Esophagus (tissue), 2 donors: ENCODE results near the gene DENR. TPM values are rescaled to one million over a fixed set of nuclear protein-coding genes. Genes with fewer than 3 reads are reported as not detected.
"Not testable (repeated sequence)": the region's sequence is repeated elsewhere in the genome, so short reads cannot be mapped to it uniquely, and the experiment has no call there.

Source experiments
- H3K27ac ChIP-seq, 2 donors: one replicate each; pipeline ENCODE4 v1.5.1; 2013; ENCODE audit warnings: low read depth in 2 of 2, mild to moderate bottlenecking in 2 of 2, inconsistent platforms in 1 of 2, low read length in 1 of 2, moderate library complexity in 1 of 2
- H3K27me3 ChIP-seq, 2 donors: one replicate each; pipeline ENCODE4 v1.6.1; 2013; ENCODE audit warnings: low read length in 2 of 2, control low read depth in 1 of 2, mild to moderate bottlenecking in 1 of 2; ENCODE audit not compliant: insufficient read depth in 2 of 2, control insufficient read depth in 1 of 2
- H3K36me3 ChIP-seq, 2 donors: one replicate each; pipeline ENCODE4 v1.6.1; 2013; ENCODE audit warnings: low read length in 1 of 2; ENCODE audit not compliant: control insufficient read depth in 2 of 2, insufficient read depth in 2 of 2
- H3K4me1 ChIP-seq, 2 donors: one replicate each; pipeline ENCODE4 v1.6.1; 2013; ENCODE audit warnings: low read length in 1 of 2; ENCODE audit not compliant: control insufficient read depth in 2 of 2, insufficient read depth in 2 of 2
- H3K4me3 ChIP-seq, 2 donors: one replicate each; pipeline ENCODE4 v1.5.1; 2013; ENCODE audit warnings: low read length in 2 of 2, mild to moderate bottlenecking in 2 of 2, low read depth in 1 of 2, moderate library complexity in 1 of 2
- H3K9me3 ChIP-seq, 2 donors: one replicate each; pipeline ENCODE4 v1.6.1; 2013; ENCODE audit warnings: mild to moderate bottlenecking in 2 of 2, low read depth in 1 of 2, low read length in 1 of 2, moderate library complexity in 1 of 2; ENCODE audit not compliant: control insufficient read depth in 2 of 2, insufficient read depth in 1 of 2
- WGBS, 2 donors: extraction: QIAGEN DNeasy Blood & Tissue Kit; methylation state at CpG; one replicate each; pipeline ENCODE4 v1.1.7; 2013; 5-methylcytosine and 5-hydroxymethylcytosine counted together
- polyA plus RNA-seq, 2 donors: library from polyadenylated mRNA; stranded (reverse); fragments of 200-250 nt; gene quantifications; one replicate each; pipeline ENCODE4 v1.2.3, GENCODE V29; 2013
- donor health status: healthy with polysubstance abuse.
- donor health status: Bipolar disorder and iron deficiency.

DENR gene
- polyA plus RNA-seq, 2 donors = 24.2 to 27.6 TPM

GRCh38 chr12:122785503-122785902 is 32.9 kb downstream of the DENR start:
- Histone ChIP-seq H3K27me3 (no peaks in the 10 kb centered on the region), H3K27ac (no peak overlapping the region), H3K4me1 (no peaks in the 10 kb centered on the region), H3K36me3 (no peaks in the 10 kb centered on the region), H3K4me3 (no peak overlapping the region), H3K9me3 (no peaks in the 10 kb centered on the region)
- 83 to 85% methylated on average over 7 of the region's 7 CpGs for WGBS, 2 donors

- no peak overlapping the region for H3K4me3 ChIP-seq
- WGBS, 2 donors = 54 to 68% methylated on average over 4 of the region's 4 CpGs
- no peak overlapping the region for H3K27ac ChIP-seq
- H3K27me3 ChIP-seq = no peaks in the 10 kb centered on the region
- no peaks in the 10 kb centered on the region for H3K9me3 ChIP-seq
- no peaks in the 10 kb centered on the region for H3K36me3 ChIP-seq
- no peaks in the 10 kb centered on the region for H3K4me1 ChIP-seq
Observed at GRCh38 chr12:122788387-122788786, 35.8 kb downstream of the DENR start.

GRCh38 chr12:122789637-122790036 is 37.0 kb downstream of the DENR start:
- H3K27ac ChIP-seq = no peak overlapping the region
- H3K9me3 ChIP-seq = no peaks in the 10 kb centered on the region
- 82 to 88% methylated on average over 5 of the region's 5 CpGs for WGBS, 2 donors
- H3K27me3 ChIP-seq = no peaks in the 10 kb centered on the region
- no peak overlapping the region for H3K4me3 ChIP-seq
- no peaks in the 10 kb centered on the region for H3K36me3 ChIP-seq
- no peaks in the 10 kb centered on the region for H3K4me1 ChIP-seq

GRCh38 chr12:122790393-122791075 is 37.9 kb downstream of the DENR start:
- no peaks in the 10 kb centered on the region for H3K4me1 ChIP-seq
- 56 to 70% methylated on average over 5 of the region's 5 CpGs for WGBS, 2 donors
- H3K27ac ChIP-seq = no peak overlapping the region
- H3K9me3 ChIP-seq = no peaks in the 10 kb centered on the region
- H3K27me3 ChIP-seq = no peaks in the 10 kb centered on the region
- H3K36me3 ChIP-seq = no peaks in the 10 kb centered on the region
- no peak overlapping the region for H3K4me3 ChIP-seq

- H3K36me3 ChIP-seq = no peaks in the 10 kb centered on the region
- H3K9me3 ChIP-seq = no peaks in the 10 kb centered on the region
- H3K4me3 ChIP-seq = no peak overlapping the region
- no peaks in the 10 kb centered on the region for H3K4me1 ChIP-seq
- H3K27me3 ChIP-seq = no peaks in the 10 kb centered on the region
- 14 to 16% methylated on average over 10 of the region's 10 CpGs for WGBS, 2 donors
- H3K27ac ChIP-seq = no peak overlapping the region
Observed at GRCh38 chr12:122793685-122794106, 41.1 kb downstream of the DENR start.

GRCh38 chr12:122795807-122796206 is 43.2 kb downstream of the DENR start:
- Histone ChIP-seq H3K4me1 (no peaks in the 10 kb centered on the region), H3K4me3 (no peak overlapping the region), H3K27me3 (no peaks in the 10 kb centered on the region), H3K27ac (no peak overlapping the region), H3K36me3 (no peaks in the 10 kb centered on the region), H3K9me3 (no peaks in the 10 kb centered on the region)
- 56 to 66% methylated on average over 4 of the region's 4 CpGs for WGBS, 2 donors

GRCh38 chr12:122799641-122800243 is 47.1 kb downstream of the DENR start:
- no peaks in the 10 kb centered on the region for H3K9me3 ChIP-seq
- H3K4me1 ChIP-seq = no peaks in the 10 kb centered on the region
- H3K36me3 ChIP-seq = no peaks in the 10 kb centered on the region
- H3K27ac ChIP-seq = no peak overlapping the region
- H3K4me3 ChIP-seq = no peak overlapping the region
- WGBS, 2 donors = 90% methylated on average over 13 of the region's 13 CpGs
- H3K27me3 ChIP-seq = no peaks in the 10 kb centered on the region

GRCh38 chr12:122803937-122804336 is 51.3 kb downstream of the DENR start:
- WGBS, 2 donors = 62 to 74% methylated on average over 7 of the region's 7 CpGs
- H3K4me3 ChIP-seq = no peak overlapping the region
- no peaks in the 10 kb centered on the region for H3K36me3 ChIP-seq
- H3K27me3 ChIP-seq = no peaks in the 10 kb centered on the region
- no peak overlapping the region for H3K27ac ChIP-seq
- H3K9me3 ChIP-seq = no peaks in the 10 kb centered on the region
- no peaks in the 10 kb centered on the region for H3K4me1 ChIP-seq

- not testable (repeated sequence) for H3K4me1 ChIP-seq, H3K27ac ChIP-seq, H3K4me3 ChIP-seq, H3K36me3 ChIP-seq, H3K9me3 ChIP-seq, H3K27me3 ChIP-seq
- WGBS, 2 donors = 90 to 94% methylated on average over 9 of the region's 9 CpGs
Observed at GRCh38 chr12:122804957-122805356, 52.3 kb downstream of the DENR start.

GRCh38 chr12:122807651-122808050 is 55.0 kb downstream of the DENR start:
- Histone ChIP-seq H3K4me3 (no peak overlapping the region), H3K36me3 (no peaks in the 10 kb centered on the region), H3K27ac (no peak overlapping the region), H3K27me3 (no peaks in the 10 kb centered on the region), H3K9me3 (no peaks in the 10 kb centered on the region), H3K4me1 (no peaks in the 10 kb centered on the region)
- 65 to 82% methylated on average over 1 of the region's 1 CpG for WGBS, 2 donors
